ENCODE data around the gene NOD2. TPM values are rescaled to one million over a fixed set of nuclear protein-coding genes. Genes with fewer than 3 reads are reported as not detected.

Gene NOD2
- total RNA-seq, 4 donors from 2014 or later, result 1.7 to 4.1 TPM; not detected in 2

- no peak overlapping the region for H3K4me3 ChIP-seq
- no peak overlapping the region for H3K27ac ChIP-seq
- no peak for TF ChIP-seq POLR2A (IDR thresholded peaks at IDR 0.05)
- no peak for TF ChIP-seq CTCF (IDR thresholded peaks at IDR 0.05)
Observed at GRCh38 chr16:50767197-50767596, 73.8 kb downstream of the NOD2 start.

GRCh38 chr16:50771366-50771765 is 78.0 kb downstream of the NOD2 start:
- TF ChIP-seq CTCF (IDR thresholded peaks at IDR 0.05) (no peak), POLR2A (IDR thresholded peaks at IDR 0.05) (no peak)
- Histone ChIP-seq H3K36me3 (peaks cover 0 to 4% (median 0%) of the 10 kb centered on the region in 3 donors), H3K4me1 (no peaks in the 10 kb centered on the region), H3K4me3 (no peak overlapping the region), H3K9me3 (no peaks in the 10 kb centered on the region), H3K27ac (no peak overlapping the region), H3K27me3 (no peaks in the 10 kb centered on the region)
- no peak for DNase-seq

More at GRCh38 chr16:50767197-50767596, 73.8 kb downstream of the NOD2 start:
- Histone ChIP-seq H3K36me3 (peaks cover 0 to 22% (median 0%) of the 10 kb centered on the region in 3 donors), H3K9me3 (peaks cover 0 to 5% (median 0%) of the 10 kb centered on the region in 4 donors), H3K4me1 (no peaks in the 10 kb centered on the region), H3K27me3 (no peaks in the 10 kb centered on the region)
- DNase-seq, result no peak

GRCh38 chr16:50774405-50774804 is 81.0 kb downstream of the NOD2 start:
- Histone ChIP-seq H3K4me3 (no peak overlapping the region), H3K27me3 (no peaks in the 10 kb centered on the region), H3K36me3 (peaks cover 0 to 11% (median 0%) of the 10 kb centered on the region in 3 donors), H3K27ac (no peak overlapping the region), H3K4me1 (no peaks in the 10 kb centered on the region), H3K9me3 (no peaks in the 10 kb centered on the region)
- DNase-seq, result no peak
- no peak for TF ChIP-seq CTCF (IDR thresholded peaks at IDR 0.05)
- no peak for TF ChIP-seq POLR2A (IDR thresholded peaks at IDR 0.05)

- Histone ChIP-seq H3K27me3 (no peaks in the 10 kb centered on the region), H3K9me3 (no peaks in the 10 kb centered on the region), H3K4me3 (no peak overlapping the region), H3K36me3 (peaks cover 0 to 17% (median 0%) of the 10 kb centered on the region in 3 donors), H3K4me1 (no peaks in the 10 kb centered on the region), H3K27ac (no peak overlapping the region)
- DNase-seq, result no peak
- TF ChIP-seq CTCF (IDR thresholded peaks at IDR 0.05), result no peak
- TF ChIP-seq POLR2A (IDR thresholded peaks at IDR 0.05), result no peak
Observed at GRCh38 chr16:50774960-50775359, 81.6 kb downstream of the NOD2 start.

GRCh38 chr16:50776037-50776436 is 82.6 kb downstream of the NOD2 start:
- H3K4me1 ChIP-seq, result no peaks in the 10 kb centered on the region
- no peak overlapping the region for H3K27ac ChIP-seq
- H3K27me3 ChIP-seq, result no peaks in the 10 kb centered on the region
- TF ChIP-seq CTCF (IDR thresholded peaks at IDR 0.05), result no peak
- peaks cover 0 to 24% (median 0%) of the 10 kb centered on the region in 3 donors for H3K36me3 ChIP-seq
- H3K9me3 ChIP-seq, result no peaks in the 10 kb centered on the region
- no peak overlapping the region for H3K4me3 ChIP-seq
- DNase-seq, result no peak
